ENCODE data around the gene UBE2QL1.

UBE2QL1 gene

DNA sequence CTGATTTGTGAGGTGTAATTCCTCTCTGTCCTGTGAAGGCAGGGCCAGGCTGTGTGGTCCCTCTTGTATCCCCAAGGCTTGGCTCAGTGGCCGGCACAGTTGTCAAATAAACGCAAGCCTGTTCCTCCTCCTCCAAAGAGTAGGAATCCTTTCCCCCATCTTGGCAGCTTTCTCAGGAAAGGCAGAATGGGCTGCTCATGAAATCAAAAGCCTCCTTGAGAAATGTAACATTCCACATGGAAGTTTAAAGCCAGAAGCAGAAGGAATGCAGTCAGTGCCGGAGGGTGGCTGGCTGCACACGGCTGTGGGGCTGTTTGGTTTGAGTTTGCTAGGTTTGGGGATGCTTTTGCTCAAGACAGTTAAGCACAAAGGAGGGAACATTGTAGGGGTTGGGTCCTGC is 35.8 kb upstream of the UBE2QL1 start:
- H3K4me3 ChIP-seq (ENCODE audit: low read depth, low read length, poor library complexity, severe bottlenecking): no peak overlapping the region
- H3K27ac ChIP-seq (ENCODE audit: low read depth, low read length, poor library complexity, severe bottlenecking): no peak overlapping the region
- no peaks in the 10 kb centered on the region for H4K20me1 ChIP-seq (ENCODE audit: insufficient read depth, low read length)
- no peaks in the 10 kb centered on the region for H3K9me3 ChIP-seq (ENCODE audit: low read length)
- no peak overlapping the region for H3K9ac ChIP-seq (ENCODE audit: low read length)
- no peaks in the 10 kb centered on the region for H3K36me3 ChIP-seq (ENCODE audit: insufficient read depth, low read length)
- H3F3A ChIP-seq (ENCODE audit: insufficient read depth, low read length): no peaks in the 10 kb centered on the region
- no peaks in the 10 kb centered on the region for H3K79me2 ChIP-seq (ENCODE audit: insufficient read depth, low read length)
- no peak overlapping the region for H3K4me2 ChIP-seq (ENCODE audit: low read length)
- H3K27me3 ChIP-seq (ENCODE audit: insufficient read depth, low read length): no peaks in the 10 kb centered on the region
- TF ChIP-seq EZH2 (IDR thresholded peaks at IDR 0.05; ENCODE audit: borderline replicate concordance, low read length): no peak
- TF ChIP-seq, protein P1, sequence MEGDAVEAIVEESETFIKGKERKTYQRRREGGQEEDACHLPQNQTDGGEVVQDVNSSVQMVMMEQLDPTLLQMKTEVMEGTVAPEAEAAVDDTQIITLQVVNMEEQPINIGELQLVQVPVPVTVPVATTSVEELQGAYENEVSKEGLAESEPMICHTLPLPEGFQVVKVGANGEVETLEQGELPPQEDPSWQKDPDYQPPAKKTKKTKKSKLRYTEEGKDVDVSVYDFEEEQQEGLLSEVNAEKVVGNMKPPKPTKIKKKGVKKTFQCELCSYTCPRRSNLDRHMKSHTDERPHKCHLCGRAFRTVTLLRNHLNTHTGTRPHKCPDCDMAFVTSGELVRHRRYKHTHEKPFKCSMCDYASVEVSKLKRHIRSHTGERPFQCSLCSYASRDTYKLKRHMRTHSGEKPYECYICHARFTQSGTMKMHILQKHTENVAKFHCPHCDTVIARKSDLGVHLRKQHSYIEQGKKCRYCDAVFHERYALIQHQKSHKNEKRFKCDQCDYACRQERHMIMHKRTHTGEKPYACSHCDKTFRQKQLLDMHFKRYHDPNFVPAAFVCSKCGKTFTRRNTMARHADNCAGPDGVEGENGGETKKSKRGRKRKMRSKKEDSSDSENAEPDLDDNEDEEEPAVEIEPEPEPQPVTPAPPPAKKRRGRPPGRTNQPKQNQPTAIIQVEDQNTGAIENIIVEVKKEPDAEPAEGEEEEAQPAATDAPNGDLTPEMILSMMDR (IDR thresholded peaks at IDR 0.05; ENCODE audit: low read length): no peak
- no peak overlapping the region for H2AFZ ChIP-seq (ENCODE audit: low read length)
- H3K4me1 ChIP-seq (ENCODE audit: insufficient read depth, low read length, severe bottlenecking): no peaks in the 10 kb centered on the region
- H3K9me2 ChIP-seq (ENCODE audit: low read depth, low read length): no peaks in the 10 kb centered on the region

DNA sequence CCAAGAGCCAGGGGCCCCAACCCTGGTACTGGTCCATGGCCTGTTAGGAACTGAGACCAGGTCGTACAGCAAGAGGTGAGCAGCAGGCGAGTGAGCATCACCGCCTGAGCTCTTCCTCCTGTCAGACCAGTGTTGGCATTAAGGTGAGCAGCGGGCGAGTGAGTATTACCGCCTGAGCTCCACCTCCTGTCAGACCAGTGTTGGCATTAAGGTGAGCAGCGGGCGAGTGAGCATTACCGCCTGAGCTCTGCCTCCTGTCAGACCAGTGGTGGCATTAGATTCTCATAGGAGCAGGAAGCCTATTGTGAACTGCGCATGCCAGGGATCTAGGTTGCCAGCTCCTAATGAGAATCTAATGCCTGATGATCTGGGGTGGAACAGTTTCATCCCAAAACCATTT is 31.0 kb upstream of the UBE2QL1 start:
- Histone ChIP-seq H3K36me3 (ENCODE audit: insufficient read depth, low read length) (no peaks in the 10 kb centered on the region), H3K9ac (ENCODE audit: low read length) (no peak overlapping the region), H3K27me3 (ENCODE audit: insufficient read depth, low read length) (no peaks in the 10 kb centered on the region; the same call in 1 of the 2 replicates), H3K4me1 (ENCODE audit: insufficient read depth, low read length, severe bottlenecking) (no peaks in the 10 kb centered on the region), H4K20me1 (ENCODE audit: insufficient read depth, low read length) (no peaks in the 10 kb centered on the region), H3K4me3 (ENCODE audit: low read depth, low read length, poor library complexity, severe bottlenecking) (no peak overlapping the region), H3K79me2 (ENCODE audit: insufficient read depth, low read length) (no peaks in the 10 kb centered on the region), H3F3A (ENCODE audit: insufficient read depth, low read length) (no peaks in the 10 kb centered on the region), H3K27ac (ENCODE audit: low read depth, low read length, poor library complexity, severe bottlenecking) (no peak overlapping the region), H3K4me2 (ENCODE audit: low read length) (no peak overlapping the region), H3K9me3 (ENCODE audit: low read length) (no peaks in the 10 kb centered on the region), H3K9me2 (ENCODE audit: low read depth, low read length) (no peaks in the 10 kb centered on the region), H2AFZ (ENCODE audit: low read length) (no peak overlapping the region)
- no peak for TF ChIP-seq EZH2 (IDR thresholded peaks at IDR 0.05; ENCODE audit: borderline replicate concordance, low read length)
- TF ChIP-seq, protein P1 (IDR thresholded peaks at IDR 0.05; ENCODE audit: low read length): no peak

DNA sequence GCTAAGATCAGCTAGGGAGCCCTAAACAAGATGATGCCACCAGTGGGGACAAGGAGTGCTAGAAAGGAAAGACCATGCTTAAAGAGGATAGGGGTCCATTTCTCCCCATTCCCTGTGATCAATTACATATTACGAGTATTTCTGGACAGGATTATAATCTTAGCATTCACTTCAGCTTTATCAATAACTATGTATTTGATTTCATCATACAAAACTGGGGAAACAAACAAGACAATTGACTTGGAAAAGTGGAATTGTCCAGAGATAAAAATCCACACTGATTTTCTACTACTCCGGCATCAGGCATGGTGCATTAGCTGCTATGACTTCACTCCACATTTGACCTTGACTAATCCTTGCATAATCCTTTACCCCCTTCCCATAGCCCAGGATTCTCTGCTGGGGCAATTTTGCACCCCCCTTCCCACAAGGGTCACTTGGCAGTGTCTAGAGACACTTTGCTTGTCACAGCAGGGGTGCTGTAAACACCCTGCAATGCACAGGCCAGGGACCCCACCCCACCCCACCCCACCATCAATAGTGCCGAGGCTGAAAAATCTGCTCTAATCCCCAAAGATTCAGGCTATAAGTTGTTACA is 29.9 kb upstream of the UBE2QL1 start:
- H3K36me3 ChIP-seq (ENCODE audit: insufficient read depth, low read length): no peaks in the 10 kb centered on the region
- H3K9me3 ChIP-seq (ENCODE audit: low read length): no peaks in the 10 kb centered on the region
- TF ChIP-seq, protein P1 (IDR thresholded peaks at IDR 0.05; ENCODE audit: low read length): no peak
- TF ChIP-seq EZH2 (IDR thresholded peaks at IDR 0.05; ENCODE audit: borderline replicate concordance, low read length): no peak
- H3F3A ChIP-seq (ENCODE audit: insufficient read depth, low read length): no peaks in the 10 kb centered on the region
- no peaks in the 10 kb centered on the region for H3K4me1 ChIP-seq (ENCODE audit: insufficient read depth, low read length, severe bottlenecking)
- peaks cover under 1% of the 10 kb centered on the region; the same call in 1 of the 2 replicates for H3K27me3 ChIP-seq (ENCODE audit: insufficient read depth, low read length)
- H3K9ac ChIP-seq (ENCODE audit: low read length): no peak overlapping the region
- no peak overlapping the region for H3K27ac ChIP-seq (ENCODE audit: low read depth, low read length, poor library complexity, severe bottlenecking)
- H4K20me1 ChIP-seq (ENCODE audit: insufficient read depth, low read length): no peaks in the 10 kb centered on the region
- no peaks in the 10 kb centered on the region for H3K79me2 ChIP-seq (ENCODE audit: insufficient read depth, low read length)
- H3K4me2 ChIP-seq (ENCODE audit: low read length): no peak overlapping the region
- no peak overlapping the region for H2AFZ ChIP-seq (ENCODE audit: low read length)
- H3K4me3 ChIP-seq (ENCODE audit: low read depth, low read length, poor library complexity, severe bottlenecking): no peak overlapping the region
- no peaks in the 10 kb centered on the region for H3K9me2 ChIP-seq (ENCODE audit: low read depth, low read length)

Data from OCI-LY1 (cell line).